A549 (cell line): ENCODE measurements around the gene MRPS31. TPM values are rescaled to one million over a fixed set of nuclear protein-coding genes. Genes with fewer than 3 reads are reported as not detected.

Source experiments
- ATAC-seq, 2 experiments: fragments of 200-7000 bp in 1 of 2; fragments of >200 bp in 1 of 2; cut with Nextera tagmentation in 1 of 2; cut with Tn5 transposase in 1 of 2; 3 replicates each; pipeline versions ENCODE4 v1.8.0 to v1.9.1; 2018 to 2020; ENCODE audit warnings: mild to moderate bottlenecking in 1 of 2, moderate library complexity in 1 of 2
- CTCF ChIA-PET: fragments of 300-600 bp; sonication (Branson Sonifier 250); formaldehyde crosslinking; extraction: SDS; loops from one replicate; lab custom pipeline; 2021; ENCODE audit warnings: antibody characterized with exemption, inconsistent platforms; lab: Yijun Ruan, JAX
- POLR2A ChIA-PET: fragments of 350-600 bp; formaldehyde crosslinking; extraction: SDS; loops from one replicate; lab custom pipeline; 2021; ENCODE audit warnings: antibody characterized with exemption, inconsistent platforms; lab: Yijun Ruan, JAX
- DNase-seq, 2 experiments: peaks; one replicate each; pipeline versions ENCODE4 v3.0.0 to v3.0.0-alpha.2; 2011 to 2016; ENCODE audit warnings: low read depth in 1 of 2, low spot score in 1 of 2
- FAIRE-seq: peaks from 2 replicates; lab custom pipeline; 2011; peaks lifted over from hg19 to GRCh38; lab: Jason Lieb, UNC
- H3K27ac ChIP-seq, 2 experiments: fragments of >200 bp; sonication (Bioruptor Twin); formaldehyde crosslinking; 3 replicates each; pipeline ENCODE4 v1.5.1; 2016 to 2017
- H3K4me1 ChIP-seq: fragments of >200 bp; sonication (Bioruptor Twin); formaldehyde crosslinking; 3 replicates; pipeline ENCODE4 v1.6.1; 2016
- H3K4me2 ChIP-seq: fragments of >200 bp; sonication (Bioruptor Twin); formaldehyde crosslinking; 3 replicates; pipeline ENCODE4 v1.6.1; 2016
- H3K4me3 ChIP-seq: fragments of >200 bp; sonication (Bioruptor Twin); formaldehyde crosslinking; 3 replicates; pipeline ENCODE4 v1.5.1; 2016
- H3K9me3 ChIP-seq: fragments of >200 bp; sonication (Bioruptor Twin); formaldehyde crosslinking; 3 replicates; pipeline ENCODE4 v1.6.1; 2016
- BHLHE40 ChIP-seq: IDR thresholded peaks from 2 replicates; pipeline ENCODE4 v1.6.1; 2012; ENCODE audit warnings: low read depth, low read length, inconsistent platforms
- CBX8 ChIP-seq: fragments of 200-600 bp; sonication (generic); IDR thresholded peaks from 2 replicates; pipeline ENCODE4 v1.6.1; 2016
- CHD2 ChIP-seq: fragments of 150-350 bp; IDR thresholded peaks from 2 replicates; pipeline ENCODE4 v1.6.1; 2014; ENCODE audit warnings: low read length; ENCODE audit not compliant: partially characterized antibody
- EP300 ChIP-seq, 2 experiments: fragments of >200 bp; sonication (Bioruptor Twin); formaldehyde crosslinking; IDR thresholded peaks; 2 replicates in 1 of 2; 3 replicates in 1 of 2; pipeline ENCODE4 v1.6.1; 2016 to 2017
- ESRRA ChIP-seq: fragments of 150-350 bp; IDR thresholded peaks from 2 replicates; pipeline ENCODE4 v1.6.1; 2014; ENCODE audit warnings: mild to moderate bottlenecking, low read length, borderline replicate concordance
- FOSL2 ChIP-seq, 2 experiments: fragments of 450-650 bp in 1 of 2; fragments of >200 bp in 1 of 2; sonication (Bioruptor Twin) in 1 of 2; formaldehyde crosslinking; IDR thresholded peaks; 2 replicates each; pipeline versions ENCODE4 v1.5.0 to v1.6.1; 2016 to 2020; ENCODE audit warnings: mild to moderate bottlenecking in 1 of 2, moderate library complexity in 1 of 2
- GATA3 ChIP-seq: IDR thresholded peaks from 2 replicates; pipeline ENCODE4 v1.6.1; 2012; ENCODE audit warnings: borderline replicate concordance
- HEYL ChIP-seq: fragments of 250-450 bp; sonication (Bioruptor Pico); IDR thresholded peaks from 2 replicates; pipeline ENCODE4 v1.8.0; 2021; ENCODE audit warnings: mild to moderate bottlenecking, moderate library complexity
- HOXB13 ChIP-seq: fragments of 250-450 bp; sonication (Bioruptor Pico); IDR thresholded peaks from 2 replicates; pipeline ENCODE4 v1.5.0; 2020; ENCODE audit warnings: low read depth, mild to moderate bottlenecking, moderate library complexity
- JUN ChIP-seq, 2 experiments: fragments of >200 bp; sonication (Bioruptor Twin); formaldehyde crosslinking; IDR thresholded peaks; 2 replicates in 1 of 2; 3 replicates in 1 of 2; pipeline ENCODE4 v1.6.1; 2016 to 2017
- KDM1A ChIP-seq: fragments of 200-600 bp; sonication (generic); IDR thresholded peaks from 2 replicates; pipeline ENCODE4 v1.6.1; 2016; ENCODE audit warnings: low read depth, mild to moderate bottlenecking
- MYC ChIP-seq: IDR thresholded peaks from 2 replicates; pipeline ENCODE4 v1.6.1; 2012; ENCODE audit warnings: mild to moderate bottlenecking, inconsistent platforms, low read length, improper control_type of control experiment, borderline replicate concordance
- NR3C1 ChIP-seq: fragments of >200 bp; sonication (Bioruptor Twin); formaldehyde crosslinking; IDR thresholded peaks from 3 replicates; pipeline ENCODE4 v1.6.1; 2017
- PHF8 ChIP-seq: fragments of 200-600 bp; sonication (generic); IDR thresholded peaks from 2 replicates; pipeline ENCODE4 v1.6.1; 2016; ENCODE audit warnings: low read depth, mild to moderate bottlenecking, antibody characterized with exemption, moderate library complexity, borderline replicate concordance
- POLR2AphosphoS2 ChIP-seq: conservative IDR thresholded peaks from 2 replicates; pipeline ENCODE4 v1.6.1; 2012; ENCODE audit warnings: low read length, improper control_type of control experiment, inconsistent platforms
- RARB ChIP-seq: fragments of 250-450 bp; sonication (Bioruptor Pico); IDR thresholded peaks from 2 replicates; pipeline ENCODE4 v1.8.0; 2021; ENCODE audit warnings: mild to moderate bottlenecking, moderate library complexity
- RFX5 ChIP-seq: fragments of 450-650 bp; IDR thresholded peaks from 2 replicates; pipeline ENCODE4 v1.7.1; 2014; ENCODE audit warnings: antibody characterized with exemption, mild to moderate bottlenecking, moderate library complexity
- SMC3 ChIP-seq: fragments of >200 bp; sonication (Bioruptor Twin); formaldehyde crosslinking; IDR thresholded peaks from 3 replicates; pipeline ENCODE4 v1.6.1; 2018; ENCODE audit warnings: inconsistent platforms
- SREBF2 ChIP-seq: fragments of 450-650 bp; IDR thresholded peaks from 2 replicates; pipeline ENCODE4 v1.6.1; 2014; ENCODE audit warnings: mild to moderate bottlenecking, moderate library complexity
- TP53 ChIP-seq: fragments of 250-450 bp; sonication (Bioruptor Pico); IDR thresholded peaks from 2 replicates; pipeline ENCODE4 v1.5.0; 2021; ENCODE audit warnings: mild to moderate bottlenecking, moderate library complexity
- ZC3H11A ChIP-seq: fragments of 450-650 bp; IDR thresholded peaks from 2 replicates; pipeline ENCODE4 v1.6.1; 2014; ENCODE audit warnings: antibody characterized with exemption, mild to moderate bottlenecking
- ZNF302 ChIP-seq: fragments of 250-450 bp; sonication (Bioruptor Pico); IDR thresholded peaks from 2 replicates; pipeline ENCODE4 v1.9.0; 2021; ENCODE audit warnings: inconsistent platforms, mild to moderate bottlenecking, moderate library complexity
- ZSCAN20 ChIP-seq: fragments of 250-450 bp; sonication (Bioruptor Pico); IDR thresholded peaks from 2 replicates; pipeline ENCODE4 v1.8.0; 2022; ENCODE audit warnings: mild to moderate bottlenecking, moderate library complexity
- WGBS: methylation state at CpG from one replicate; pipeline ENCODE4 v1.1.6; 2017; ENCODE audit errors: missing lambda C conversion rate; 5-methylcytosine and 5-hydroxymethylcytosine counted together
- polyA plus RNA-seq, 4 experiments: library from polyadenylated mRNA; depleted of rRNA in 3 of 4; stranded (reverse); fragments of >200 nt; fragmentation: RNase III in 1 of 4; extraction: RNeasy Plus Mini Kit Qiagen cat#74134 plus additional on column Dnase treatment in 1 of 4; gene quantifications; 2 replicates in 3 of 4; 3 replicates in 1 of 4; pipeline ENCODE4 v1.2.3, GENCODE V29; 2011 to 2017
- TF ChIP-seq, protein P1 (sequence below): fragments of >200 bp; sonication (Bioruptor Twin); formaldehyde crosslinking; IDR thresholded peaks from 3 replicates; pipeline ENCODE4 v1.5.1; 2016
- TF ChIP-seq, protein P2 (sequence below): IDR thresholded peaks from 2 replicates; pipeline ENCODE4 v1.6.1; 2012

The MRPS31 gene
- polyA plus RNA-seq, 2 of the 4 experiments (the other 2 are of a cell fraction), result 14.2 to 30.3 TPM

DNA sequence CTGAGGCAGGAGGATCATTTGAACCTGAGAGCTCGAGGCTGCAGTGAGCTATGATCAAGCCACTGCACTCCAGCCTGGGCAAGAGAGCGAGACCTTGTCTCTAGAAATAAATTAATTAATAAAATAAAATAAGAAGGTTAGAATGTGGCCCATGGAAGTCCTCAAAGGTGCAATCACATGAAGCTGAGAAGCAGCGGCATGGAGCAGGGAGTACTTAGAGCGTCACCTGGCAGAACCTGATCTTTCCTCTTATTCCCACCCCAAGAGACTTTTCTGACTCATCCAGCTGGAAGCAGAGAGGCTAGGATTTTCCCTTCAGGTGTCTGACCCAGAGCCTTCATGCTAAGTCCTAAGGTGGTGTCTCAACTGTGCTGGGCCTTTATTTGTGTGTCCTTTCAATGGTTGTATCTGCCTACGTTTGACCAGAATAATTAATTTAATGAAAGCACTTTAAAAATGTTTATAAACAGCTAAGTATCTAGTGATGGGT is 8.9 kb upstream of the MRPS31 start:
- H3K4me2 ChIP-seq, result no peak overlapping the region
- no peaks in the 10 kb centered on the region for H3K4me1 ChIP-seq
- ATAC-seq (no peak), DNase-seq (no peak), FAIRE-seq (no peak)
- CTCF ChIA-PET, result interaction anchor here (0.7 to 5.0 kb wide), 2 partner anchors 9 to 708 kb away, joined by 3 to 41 read pairs; partner anchors contain the start of gene SLC25A15
- WGBS, result 90% methylated on average over 5 of the region's 5 CpGs
- no peak overlapping the region for H3K27ac ChIP-seq
- POLR2A ChIA-PET, result no interaction called here
- TF ChIP-seq ZSCAN20 (CRISPR knock-in tag), result no peak
- TF ChIP-seq ZNF302 (CRISPR knock-in tag), result no peak
- TF ChIP-seq RARB (CRISPR knock-in tag), result no peak
- TF ChIP-seq TP53, result no peak
- TF ChIP-seq SREBF2, result no peak
- TF ChIP-seq, protein P1, sequence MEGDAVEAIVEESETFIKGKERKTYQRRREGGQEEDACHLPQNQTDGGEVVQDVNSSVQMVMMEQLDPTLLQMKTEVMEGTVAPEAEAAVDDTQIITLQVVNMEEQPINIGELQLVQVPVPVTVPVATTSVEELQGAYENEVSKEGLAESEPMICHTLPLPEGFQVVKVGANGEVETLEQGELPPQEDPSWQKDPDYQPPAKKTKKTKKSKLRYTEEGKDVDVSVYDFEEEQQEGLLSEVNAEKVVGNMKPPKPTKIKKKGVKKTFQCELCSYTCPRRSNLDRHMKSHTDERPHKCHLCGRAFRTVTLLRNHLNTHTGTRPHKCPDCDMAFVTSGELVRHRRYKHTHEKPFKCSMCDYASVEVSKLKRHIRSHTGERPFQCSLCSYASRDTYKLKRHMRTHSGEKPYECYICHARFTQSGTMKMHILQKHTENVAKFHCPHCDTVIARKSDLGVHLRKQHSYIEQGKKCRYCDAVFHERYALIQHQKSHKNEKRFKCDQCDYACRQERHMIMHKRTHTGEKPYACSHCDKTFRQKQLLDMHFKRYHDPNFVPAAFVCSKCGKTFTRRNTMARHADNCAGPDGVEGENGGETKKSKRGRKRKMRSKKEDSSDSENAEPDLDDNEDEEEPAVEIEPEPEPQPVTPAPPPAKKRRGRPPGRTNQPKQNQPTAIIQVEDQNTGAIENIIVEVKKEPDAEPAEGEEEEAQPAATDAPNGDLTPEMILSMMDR, result no peak
- no peak for TF ChIP-seq HOXB13 (CRISPR knock-in tag)
- no peak for TF ChIP-seq ESRRA
- no peak for TF ChIP-seq HEYL (CRISPR knock-in tag)
- H3K4me3 ChIP-seq, result no peak overlapping the region
- no peaks in the 10 kb centered on the region for H3K9me3 ChIP-seq

DNA sequence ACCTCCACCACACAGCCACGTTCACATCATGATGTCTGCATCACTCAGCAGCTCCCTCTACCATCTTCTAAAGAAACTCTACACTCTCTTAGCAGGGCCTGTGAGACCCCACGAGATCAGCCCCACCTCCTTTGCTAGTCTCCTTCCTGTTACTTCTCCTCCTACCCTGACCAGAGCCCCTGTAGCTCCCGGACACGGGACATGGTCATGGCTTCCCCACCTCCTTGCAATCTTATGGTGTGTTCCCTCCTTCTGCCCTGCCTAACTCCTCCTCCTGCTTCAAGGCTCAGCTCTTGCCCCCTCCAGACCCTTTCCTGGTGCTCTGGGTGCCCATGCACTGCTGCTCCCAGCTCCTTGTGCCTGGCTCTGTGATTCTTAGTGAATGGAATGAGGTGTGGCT is 8.1 kb upstream of the MRPS31 start:
- H3K9me3 ChIP-seq, result no peaks in the 10 kb centered on the region

DNA sequence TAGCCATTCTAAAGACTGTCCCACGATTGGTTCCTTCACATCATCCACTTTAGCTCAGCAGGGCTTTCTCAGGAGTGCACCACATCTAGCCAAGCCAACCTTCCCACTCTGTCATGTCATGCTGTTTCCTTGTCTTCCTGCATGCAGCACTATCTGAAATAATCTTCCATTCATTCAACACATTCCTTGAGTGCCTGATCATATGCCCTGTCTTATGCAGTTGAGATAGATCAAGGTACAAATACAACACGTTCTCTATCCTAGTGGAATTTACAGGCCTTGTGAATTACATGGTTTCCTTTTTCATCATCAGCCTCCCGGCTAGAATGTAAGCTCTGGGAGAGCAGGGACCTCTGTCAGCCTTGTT is 6.8 kb upstream of the MRPS31 start:
- Histone ChIP-seq H3K27ac (no peak overlapping the region), H3K9me3 (no peaks in the 10 kb centered on the region), H3K4me3 (no peak overlapping the region), H3K4me1 (no peaks in the 10 kb centered on the region), H3K4me2 (peak overlapping the region; percentile 50)
- DNase-seq, result no peak
- peak; percentile 52 to 54 for ATAC-seq
- TF ChIP-seq KDM1A (no peak), SREBF2 (no peak), JUN (IDR thresholded peaks at IDR 0.05) (no peak), HOXB13 (CRISPR knock-in tag) (no peak), CBX8 (no peak), NR3C1 (no peak), RFX5 (no peak), ZC3H11A (no peak), PHF8 (no peak), GATA3 (no peak), MYC (no peak), CHD2 (no peak), EP300 (IDR thresholded peaks at IDR 0.05) (no peak), POLR2AphosphoS2 (no peak), ZNF302 (CRISPR knock-in tag) (no peak), SMC3 (no peak), FOSL2 (IDR thresholded peaks at IDR 0.05) (no peak), FOSL2 (CRISPR knock-in tag; IDR thresholded peaks at IDR 0.05) (no peak), HEYL (CRISPR knock-in tag) (no peak)
- TF ChIP-seq, protein P2, sequence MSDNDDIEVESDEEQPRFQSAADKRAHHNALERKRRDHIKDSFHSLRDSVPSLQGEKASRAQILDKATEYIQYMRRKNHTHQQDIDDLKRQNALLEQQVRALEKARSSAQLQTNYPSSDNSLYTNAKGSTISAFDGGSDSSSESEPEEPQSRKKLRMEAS, result no peak
- TF ChIP-seq, protein P1, result no peak
- WGBS, result 31% methylated on average over 3 of the region's 3 CpGs
- ChIA-PET CTCF (interaction anchor here (0.8 to 5.0 kb wide), 21 partner anchors 8 to 1095 kb away, joined by 3 to 41 read pairs (median 3); partner anchors contain the start of gene SLC25A15), POLR2A (no interaction called here)
- FAIRE-seq, result no peak

More for the DNA sequence above, 8.1 kb upstream of the MRPS31 start:
- DNase-seq (no peak), FAIRE-seq (no peak), ATAC-seq (no peak)
- CTCF ChIA-PET, result interaction anchor here (0.7 to 5.0 kb wide), 4 partner anchors 10 to 1096 kb away, joined by 3 to 41 read pairs (median 3); partner anchors contain the start of gene SLC25A15
- H3K4me1 ChIP-seq, result no peaks in the 10 kb centered on the region
- no peak overlapping the region for H3K27ac ChIP-seq
- WGBS, result 58% methylated on average over 4 of the region's 4 CpGs
- POLR2A ChIA-PET, result interaction anchor here (0.7 kb wide), 1 partner anchor 1741 kb away, joined by 6 read pairs; the partner anchor contains the start of genes NHLRC3 and PROSER1
- TF ChIP-seq HEYL (CRISPR knock-in tag), result no peak
- no peak for TF ChIP-seq BHLHE40
- H3K4me2 ChIP-seq, result no peak overlapping the region
- H3K4me3 ChIP-seq, result no peak overlapping the region
